Mesenchymal stem cell (in vitro differentiated cells and primary cell): ENCODE measurements around the gene RAB33A.

ENCODE experiments used
- DNase-seq: peaks from one replicate; pipeline ENCODE4 v3.0.0-alpha.2; 2013
- H2AFZ ChIP-seq: one replicate; pipeline ENCODE4 v1.6.1; 2013; ENCODE audit warnings: low read depth, mild to moderate bottlenecking, control low read depth, inconsistent platforms, low read length, moderate library complexity
- H2AK5ac ChIP-seq: 2 replicates; pipeline ENCODE4 v1.6.1; 2013; ENCODE audit warnings: low read length, moderate library complexity, mild to moderate bottlenecking, inconsistent platforms; ENCODE audit not compliant: severe bottlenecking
- H2BK120ac ChIP-seq: one replicate; pipeline ENCODE4 v1.6.1; 2013; ENCODE audit warnings: low read depth, mild to moderate bottlenecking, inconsistent platforms, low read length, moderate library complexity
- H2BK12ac ChIP-seq, 2 experiments: one replicate each; pipeline ENCODE4 v1.6.1; 2013; ENCODE audit warnings: inconsistent platforms in 2 of 2, low read length in 2 of 2, mild to moderate bottlenecking in 2 of 2, moderate library complexity in 2 of 2, control low read depth in 1 of 2
- H2BK15ac ChIP-seq: one replicate; pipeline ENCODE4 v1.6.1; 2013; ENCODE audit warnings: mild to moderate bottlenecking, low read depth, inconsistent platforms; ENCODE audit not compliant: poor library complexity, severe bottlenecking
- H2BK5ac ChIP-seq: 2 replicates; pipeline ENCODE4 v1.6.1; 2013; ENCODE audit warnings: low read depth, mild to moderate bottlenecking, low read length, control low read depth, inconsistent platforms; ENCODE audit not compliant: poor library complexity, severe bottlenecking
- H3K14ac ChIP-seq, 2 experiments: one replicate each; pipeline ENCODE4 v1.6.1; 2013; ENCODE audit warnings: inconsistent platforms in 2 of 2, low read length in 2 of 2, control low read depth in 1 of 2, mild to moderate bottlenecking in 1 of 2, moderate library complexity in 1 of 2
- H3K18ac ChIP-seq, 2 experiments: one replicate each; pipeline ENCODE4 v1.6.1; 2013; ENCODE audit warnings: inconsistent platforms in 2 of 2, low read length in 2 of 2, control low read depth in 1 of 2, low read depth in 1 of 2, mild to moderate bottlenecking in 1 of 2
- H3K23ac ChIP-seq, 2 experiments: one replicate each; pipeline ENCODE4 v1.6.1; 2013; ENCODE audit warnings: inconsistent platforms in 2 of 2, low read length in 2 of 2, mild to moderate bottlenecking in 2 of 2, moderate library complexity in 2 of 2, control low read depth in 1 of 2
- H3K27ac ChIP-seq: 2 replicates; pipeline ENCODE4 v1.5.1; 2013; ENCODE audit warnings: mild to moderate bottlenecking, moderate library complexity, low read length, control low read depth, inconsistent platforms; ENCODE audit not compliant: poor library complexity, severe bottlenecking
- H3K27me3 ChIP-seq, 2 experiments: 2 replicates each; pipeline versions ENCODE4 v1.6.1 to v1.7.0; 2013; ENCODE audit warnings: low read length in 2 of 2, mild to moderate bottlenecking in 2 of 2, moderate library complexity in 2 of 2, control low read depth in 1 of 2, inconsistent platforms in 1 of 2; ENCODE audit not compliant: control insufficient read depth in 1 of 2, insufficient read depth in 1 of 2
- H3K36me3 ChIP-seq, 2 experiments: 2 replicates each; pipeline versions ENCODE4 v1.6.1 to v1.7.0; 2013; ENCODE audit warnings: low read length in 2 of 2, control low read depth in 1 of 2, inconsistent platforms in 1 of 2, low read depth in 1 of 2, mild to moderate bottlenecking in 1 of 2; ENCODE audit not compliant: insufficient read depth in 2 of 2, control insufficient read depth in 1 of 2
- H3K4ac ChIP-seq, 2 experiments: one replicate each; pipeline ENCODE4 v1.6.1; 2013; ENCODE audit warnings: inconsistent platforms in 2 of 2, low read length in 2 of 2, mild to moderate bottlenecking in 2 of 2, moderate library complexity in 2 of 2, control low read depth in 1 of 2, low read depth in 1 of 2
- H3K4me1 ChIP-seq: 2 replicates; pipeline ENCODE4 v1.6.1; 2013; ENCODE audit warnings: low read depth, low read length, control low read depth; ENCODE audit not compliant: control insufficient read depth, insufficient read depth
- H3K4me2 ChIP-seq: 2 replicates; pipeline ENCODE4 v1.6.1; 2013; ENCODE audit warnings: low read length, mild to moderate bottlenecking, inconsistent platforms; ENCODE audit not compliant: poor library complexity, severe bottlenecking
- H3K4me3 ChIP-seq, 2 experiments: 2 replicates each; pipeline versions ENCODE4 v1.5.1 to v1.7.0; 2013; ENCODE audit warnings: low read length in 2 of 2, mild to moderate bottlenecking in 2 of 2, control low read depth in 1 of 2, low read depth in 1 of 2; ENCODE audit not compliant: insufficient read depth in 1 of 2
- H3K79me1 ChIP-seq: replicated peaks from 2 replicates; pipeline ENCODE4 v1.6.1; 2013; ENCODE audit warnings: mild to moderate bottlenecking, control low read depth, low read length, inconsistent platforms; ENCODE audit not compliant: poor library complexity, severe bottlenecking
- H3K9ac ChIP-seq: 2 replicates; pipeline ENCODE4 v1.7.0; 2013; ENCODE audit warnings: mild to moderate bottlenecking, low read length, moderate library complexity
- H3K9me3 ChIP-seq: 2 replicates; pipeline ENCODE4 v1.7.0; 2013; ENCODE audit warnings: mild to moderate bottlenecking, low read length; ENCODE audit not compliant: control insufficient read depth
- H4K8ac ChIP-seq: one replicate; pipeline ENCODE4 v1.6.1; 2013; ENCODE audit warnings: inconsistent platforms, mild to moderate bottlenecking, low read length, moderate library complexity
- H4K91ac ChIP-seq: one replicate; pipeline ENCODE4 v1.6.1; 2013; ENCODE audit warnings: mild to moderate bottlenecking, low read length, inconsistent platforms
- WGBS: methylation state at CpG from one replicate; pipeline ENCODE4 v1.1.7; 2013; ENCODE audit warnings: mixed read lengths; 5-methylcytosine and 5-hydroxymethylcytosine counted together

Gene RAB33A

GRCh38 chrX:130184168-130184567 is 12.4 kb downstream of the RAB33A start:
- Histone ChIP-seq H3K9me3 (no peaks in the 10 kb centered on the region), H2BK12ac (no peak overlapping the region), H3K79me1 (no peaks in the 10 kb centered on the region), H4K91ac (no peak overlapping the region), H3K14ac (no peak overlapping the region), H3K4me1 (no peaks in the 10 kb centered on the region), H3K23ac (no peak overlapping the region), H3K27me3 (peaks cover 0 to 17% of the 10 kb centered on the region in 2 experiments), H2AFZ (no peak overlapping the region), H3K36me3 (no peaks in the 10 kb centered on the region), H3K18ac (no peak overlapping the region), H2BK120ac (no peak overlapping the region), H3K27ac (no peak overlapping the region), H3K4ac (no peak overlapping the region), H2BK5ac (no peak overlapping the region), H3K9ac (no peak overlapping the region), H3K4me3 (no peak overlapping the region), H3K4me2 (no peak overlapping the region), H4K8ac (no peak overlapping the region), H2AK5ac (no peak overlapping the region), H2BK15ac (no peak overlapping the region)
- no peak for DNase-seq
- WGBS, result 99% methylated on average over 11 of the region's 11 CpGs

DNA sequence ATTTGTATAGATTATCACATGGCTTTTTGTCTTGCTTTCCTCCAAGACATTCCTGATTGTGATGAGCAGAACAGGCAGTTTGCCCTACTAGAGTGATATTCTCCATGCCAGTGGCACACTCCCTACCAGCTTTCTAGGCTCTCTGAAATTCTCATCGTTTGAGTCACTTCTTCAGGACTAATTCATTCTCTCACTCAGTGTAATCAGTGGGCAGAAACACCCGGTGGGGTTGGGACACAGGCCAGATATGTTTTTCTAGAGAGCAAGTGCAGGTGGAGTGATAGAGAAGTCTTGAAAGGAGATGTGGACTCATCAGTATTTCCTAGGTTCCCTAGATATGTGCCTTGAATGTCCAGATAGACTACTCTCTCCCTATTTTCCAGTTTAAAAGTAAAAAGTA is 13.1 kb downstream of the RAB33A start:
- H3K4ac ChIP-seq, result no peak overlapping the region
- no peak overlapping the region for H4K8ac ChIP-seq
- H3K4me3 ChIP-seq, result no peak overlapping the region
- no peaks in the 10 kb centered on the region for H3K79me1 ChIP-seq
- no peak overlapping the region for H2AFZ ChIP-seq
- no peak overlapping the region for H3K4me2 ChIP-seq
- no peak overlapping the region for H3K27ac ChIP-seq
- H3K9me3 ChIP-seq, result no peaks in the 10 kb centered on the region
- H4K91ac ChIP-seq, result no peak overlapping the region
- H2BK12ac ChIP-seq, result no peak overlapping the region
- H3K36me3 ChIP-seq, result no peaks in the 10 kb centered on the region
- no peak overlapping the region for H2BK15ac ChIP-seq
- no peak overlapping the region for H2BK5ac ChIP-seq
- peaks cover 0 to 17% of the 10 kb centered on the region in 2 experiments for H3K27me3 ChIP-seq
- no peak overlapping the region for H3K23ac ChIP-seq
- H3K9ac ChIP-seq, result no peak overlapping the region
- no peaks in the 10 kb centered on the region for H3K4me1 ChIP-seq
- no peak overlapping the region for H3K18ac ChIP-seq
- no peak for DNase-seq
- H3K14ac ChIP-seq, result no peak overlapping the region
- H2BK120ac ChIP-seq, result no peak overlapping the region
- no CpG with 5 or more reads among the region's 2 CpGs for WGBS
- H2AK5ac ChIP-seq, result no peak overlapping the region

DNA sequence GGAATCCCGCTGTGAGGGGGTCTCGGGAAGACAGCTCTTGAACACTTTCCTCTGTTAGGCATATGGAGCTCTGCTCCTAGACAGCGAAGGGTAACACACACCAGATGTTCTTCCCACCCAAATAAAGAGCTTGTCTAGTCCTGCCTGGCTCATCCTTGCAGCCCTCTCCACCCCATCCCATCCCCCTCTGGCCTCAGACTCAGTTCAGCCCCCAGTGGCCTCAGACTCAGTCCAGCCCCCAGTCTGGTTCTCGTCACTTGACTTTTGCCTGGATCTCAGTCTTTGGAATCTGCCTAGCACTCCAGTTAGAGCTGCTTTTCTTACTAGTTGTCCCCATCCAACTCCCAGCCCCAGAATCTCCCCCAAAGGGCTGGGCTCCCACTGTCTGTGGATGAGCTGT is 14.9 kb downstream of the RAB33A start:
- no peak overlapping the region for H2AK5ac ChIP-seq
- no peak overlapping the region for H2BK12ac ChIP-seq
- no peak for DNase-seq
- no peak overlapping the region for H3K27ac ChIP-seq
- peaks cover 0 to 17% of the 10 kb centered on the region in 2 experiments for H3K27me3 ChIP-seq
- H3K4me3 ChIP-seq, result no peak overlapping the region
- H3K18ac ChIP-seq, result no peak overlapping the region
- no peak overlapping the region for H4K8ac ChIP-seq
- H4K91ac ChIP-seq, result no peak overlapping the region
- H2BK5ac ChIP-seq, result no peak overlapping the region
- peak overlapping the region; percentile 52 for H2BK15ac ChIP-seq
- no peaks in the 10 kb centered on the region for H3K36me3 ChIP-seq
- peak overlapping the region; percentile 34 for H2BK120ac ChIP-seq
- no peak overlapping the region for H3K23ac ChIP-seq
- H3K79me1 ChIP-seq, result no peaks in the 10 kb centered on the region
- no peaks in the 10 kb centered on the region for H3K9me3 ChIP-seq
- no peak overlapping the region for H2AFZ ChIP-seq
- WGBS, result 58% methylated on average over 4 of the region's 4 CpGs
- H3K4ac ChIP-seq, result no peak overlapping the region
- H3K14ac ChIP-seq, result no peak overlapping the region
- H3K4me2 ChIP-seq, result no peak overlapping the region
- H3K9ac ChIP-seq, result no peak overlapping the region
- no peaks in the 10 kb centered on the region for H3K4me1 ChIP-seq

DNA sequence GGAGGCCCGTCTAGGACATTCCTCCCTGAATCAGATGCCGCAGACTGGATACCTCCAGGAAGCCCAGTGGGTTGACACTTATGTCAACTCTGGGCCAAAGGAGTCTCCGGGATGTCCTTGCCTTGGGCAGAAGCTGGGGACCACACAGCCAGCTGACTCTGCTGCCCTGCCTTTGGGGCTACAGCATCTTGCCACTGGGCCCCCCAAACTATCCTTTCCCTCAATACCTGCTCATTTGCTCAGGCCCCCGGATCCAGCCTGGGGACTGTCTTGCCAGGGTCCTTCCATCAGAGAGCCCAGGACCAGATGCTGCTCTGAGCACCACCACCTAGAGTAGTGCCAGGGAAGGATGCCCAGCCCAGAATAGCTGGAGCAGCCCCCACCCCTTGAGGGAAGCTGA is 19.0 kb downstream of the RAB33A start:
- H2AK5ac ChIP-seq, result no peak overlapping the region
- H3K14ac ChIP-seq, result no peak overlapping the region
- DNase-seq, result no peak
- no peak overlapping the region for H2AFZ ChIP-seq
- no peak overlapping the region for H3K4ac ChIP-seq
- no peak overlapping the region for H4K91ac ChIP-seq
- H3K79me1 ChIP-seq, result no peaks in the 10 kb centered on the region
- no peaks in the 10 kb centered on the region for H3K36me3 ChIP-seq
- no peak overlapping the region for H2BK120ac ChIP-seq
- no peak overlapping the region for H2BK12ac ChIP-seq
- H4K8ac ChIP-seq, result no peak overlapping the region
- H3K9me3 ChIP-seq, result no peaks in the 10 kb centered on the region
- H3K4me2 ChIP-seq, result no peak overlapping the region
- 93% methylated on average over 3 of the region's 4 CpGs for WGBS
- H3K23ac ChIP-seq, result no peak overlapping the region
- no peak overlapping the region for H3K4me3 ChIP-seq
- no peak overlapping the region for H2BK5ac ChIP-seq
- no peaks in the 10 kb centered on the region for H3K4me1 ChIP-seq
- H2BK15ac ChIP-seq, result no peak overlapping the region
- peaks cover 0 to 19% of the 10 kb centered on the region in 2 experiments for H3K27me3 ChIP-seq
- no peak overlapping the region for H3K27ac ChIP-seq
- no peak overlapping the region for H3K9ac ChIP-seq
- no peak overlapping the region for H3K18ac ChIP-seq
